Posterior cingulate gyrus (tissue), 11 donors: ENCODE measurements around the gene HHIP.

Experiments used
- DNase-seq, 10 donors: peaks; one replicate each; pipeline versions ENCODE4 v3.0.0 to v3.0.0-alpha.2; 2020 to 2021; ENCODE audit warnings: mixed read lengths in 3 of 10
- intact Hi-C: fragments of 100-400 bp; cut with DNase I; formaldehyde crosslinking; loops from one replicate; pipeline ENCODE4 v1.15.1; 2023

The HHIP gene

GRCh38 chr4:144645631-144646522 is at the start of gene HHIP:
TSS of gene HHIP (plus strand) at chr4:144646156. CDS start at chr4:144646676, 520 bp downstream.
- DNase-seq, result peak; percentile 54 to 97 (median 68)
- intact Hi-C loops, result loop anchor here (5.0 to 10.0 kb wide), 2 partner anchors 66 to 109 kb away; no protein-coding TSS in a partner anchor

- intact Hi-C loops, result no loop called here
- no peak for DNase-seq
These were observed 48.8 kb upstream of the HHIP start for GRCh38 chr4:144597171-144597570.

GRCh38 chr4:144599621-144600020 is 46.3 kb upstream of the HHIP start:
- no peak for DNase-seq
- intact Hi-C loops, result no loop called here

- intact Hi-C loops, result no loop called here
- DNase-seq, result peak in 3 of 10 donors; percentile 11 to 59 (median 43)
These were observed 34.1 kb upstream of the HHIP start for GRCh38 chr4:144611850-144612249.

- intact Hi-C loops, result no loop called here
- no peak for DNase-seq
These were observed 30.9 kb upstream of the HHIP start for GRCh38 chr4:144614850-144615585.

- intact Hi-C loops, result no loop called here
- DNase-seq, result no peak
These were observed 24.3 kb upstream of the HHIP start for GRCh38 chr4:144621681-144622080.

- DNase-seq, result no peak
- intact Hi-C loops, result no loop called here
These were observed 18.3 kb upstream of the HHIP start for GRCh38 chr4:144627663-144628076.

GRCh38 chr4:144633215-144633614 is 12.7 kb upstream of the HHIP start:
- no peak for DNase-seq
- intact Hi-C loops, result no loop called here

GRCh38 chr4:144634978-144635747 is 10.8 kb upstream of the HHIP start:
- intact Hi-C loops, result no loop called here
- no peak for DNase-seq

GRCh38 chr4:144644368-144645101 is 1.4 kb upstream of the HHIP start:
- no peak for DNase-seq
- intact Hi-C loops, result loop anchor here (5.0 to 10.0 kb wide), 2 partner anchors 68 to 110 kb away; no protein-coding TSS in a partner anchor

GRCh38 chr4:144645102-144645630 is 790 bp upstream of the HHIP start:
- peak in 5 of 10 donors; percentile 25 to 88 (median 69) for DNase-seq
- intact Hi-C loops, result loop anchor here (5.0 to 10.0 kb wide), 2 partner anchors 67 to 110 kb away; no protein-coding TSS in a partner anchor

GRCh38 chr4:144646523-144647094 is 653 bp downstream of the HHIP start:
- peak in 9 of 10 donors; percentile 27 to 93 (median 49) for DNase-seq
- intact Hi-C loops, result loop anchor here (5.0 to 10.0 kb wide), 2 partner anchors 66 to 108 kb away; no protein-coding TSS in a partner anchor

- intact Hi-C loops, result loop anchor here (5.0 to 10.0 kb wide), 2 partner anchors 65 to 108 kb away; no protein-coding TSS in a partner anchor
- peak in 4 of 10 donors; percentile 33 to 76 (median 57) for DNase-seq
These were observed 1.2 kb downstream of the HHIP start for GRCh38 chr4:144647095-144647561.

- no peak for DNase-seq
- intact Hi-C loops, result loop anchor here (5.0 to 10.0 kb wide), 2 partner anchors 65 to 107 kb away; no protein-coding TSS in a partner anchor
These were observed 1.6 kb downstream of the HHIP start for GRCh38 chr4:144647590-144647989.

GRCh38 chr4:144648042-144648441 is 2.1 kb downstream of the HHIP start:
- intact Hi-C loops, result loop anchor here (5.0 to 10.0 kb wide), 2 partner anchors 64 to 107 kb away; no protein-coding TSS in a partner anchor
- no peak for DNase-seq

- DNase-seq, result no peak
- intact Hi-C loops, result loop anchor here (5.0 to 10.0 kb wide), 2 partner anchors 63 to 105 kb away; no protein-coding TSS in a partner anchor
These were observed 3.7 kb downstream of the HHIP start for GRCh38 chr4:144649646-144650045.

- intact Hi-C loops, result no loop called here
- DNase-seq, result no peak
These were observed 4.5 kb downstream of the HHIP start for GRCh38 chr4:144650311-144651005.
